Stimulated activated CD8-positive, alpha-beta memory T cell treated with anti-CD3 and anti-CD28 coated beads, Interleukin-12 subunit alpha, Interleukin-12 subunit beta, amount 100 ng/mL, for 1 hour (primary cell): Measurements from ENCODE around the gene PRDM2.
"Not testable (repeated sequence)": the region's sequence is repeated elsewhere in the genome, so short reads cannot be mapped to it uniquely, and the experiment has no call there.

Source experiments
- DNase-seq: peaks from one replicate; pipeline ENCODE4 v3.0.0-alpha.2; 2020; ENCODE audit warnings: low read depth

PRDM2 gene, protein sequence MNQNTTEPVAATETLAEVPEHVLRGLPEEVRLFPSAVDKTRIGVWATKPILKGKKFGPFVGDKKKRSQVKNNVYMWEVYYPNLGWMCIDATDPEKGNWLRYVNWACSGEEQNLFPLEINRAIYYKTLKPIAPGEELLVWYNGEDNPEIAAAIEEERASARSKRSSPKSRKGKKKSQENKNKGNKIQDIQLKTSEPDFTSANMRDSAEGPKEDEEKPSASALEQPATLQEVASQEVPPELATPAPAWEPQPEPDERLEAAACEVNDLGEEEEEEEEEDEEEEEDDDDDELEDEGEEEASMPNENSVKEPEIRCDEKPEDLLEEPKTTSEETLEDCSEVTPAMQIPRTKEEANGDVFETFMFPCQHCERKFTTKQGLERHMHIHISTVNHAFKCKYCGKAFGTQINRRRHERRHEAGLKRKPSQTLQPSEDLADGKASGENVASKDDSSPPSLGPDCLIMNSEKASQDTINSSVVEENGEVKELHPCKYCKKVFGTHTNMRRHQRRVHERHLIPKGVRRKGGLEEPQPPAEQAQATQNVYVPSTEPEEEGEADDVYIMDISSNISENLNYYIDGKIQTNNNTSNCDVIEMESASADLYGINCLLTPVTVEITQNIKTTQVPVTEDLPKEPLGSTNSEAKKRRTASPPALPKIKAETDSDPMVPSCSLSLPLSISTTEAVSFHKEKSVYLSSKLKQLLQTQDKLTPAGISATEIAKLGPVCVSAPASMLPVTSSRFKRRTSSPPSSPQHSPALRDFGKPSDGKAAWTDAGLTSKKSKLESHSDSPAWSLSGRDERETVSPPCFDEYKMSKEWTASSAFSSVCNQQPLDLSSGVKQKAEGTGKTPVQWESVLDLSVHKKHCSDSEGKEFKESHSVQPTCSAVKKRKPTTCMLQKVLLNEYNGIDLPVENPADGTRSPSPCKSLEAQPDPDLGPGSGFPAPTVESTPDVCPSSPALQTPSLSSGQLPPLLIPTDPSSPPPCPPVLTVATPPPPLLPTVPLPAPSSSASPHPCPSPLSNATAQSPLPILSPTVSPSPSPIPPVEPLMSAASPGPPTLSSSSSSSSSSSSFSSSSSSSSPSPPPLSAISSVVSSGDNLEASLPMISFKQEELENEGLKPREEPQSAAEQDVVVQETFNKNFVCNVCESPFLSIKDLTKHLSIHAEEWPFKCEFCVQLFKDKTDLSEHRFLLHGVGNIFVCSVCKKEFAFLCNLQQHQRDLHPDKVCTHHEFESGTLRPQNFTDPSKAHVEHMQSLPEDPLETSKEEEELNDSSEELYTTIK (N-terminal part only)

DNA sequence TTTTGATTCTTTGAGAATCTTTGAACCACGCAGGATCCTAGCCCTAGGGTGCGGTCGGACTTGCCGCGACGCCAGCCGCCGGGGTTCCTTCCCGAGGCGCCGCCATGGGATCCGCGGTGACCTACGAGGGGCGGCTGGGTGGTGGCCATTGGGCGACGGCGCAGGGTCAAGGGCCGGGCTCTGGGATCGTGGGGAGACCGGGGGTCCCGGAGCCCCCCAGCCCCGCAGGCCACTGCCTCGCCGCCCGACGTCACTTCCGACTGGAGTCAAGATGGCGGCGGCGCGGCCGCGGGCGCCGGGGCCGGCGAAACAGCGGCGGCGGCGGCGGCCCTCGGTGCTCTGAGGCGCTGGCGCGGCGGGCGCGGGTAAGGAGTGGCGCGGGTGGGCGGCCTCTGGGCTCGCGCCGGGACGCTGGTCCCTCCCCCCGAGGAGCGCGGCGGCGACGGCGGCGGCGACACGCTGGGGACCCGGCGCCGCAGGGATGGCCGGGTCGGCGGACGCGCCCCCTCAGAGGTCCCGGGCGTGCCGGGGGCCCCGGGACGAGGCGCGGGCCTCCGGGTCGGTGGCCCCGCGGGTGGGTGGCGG lies at the start of gene PRDM2:
PRDM2 (plus strand) TSS at position 253 of the 585 bp plus-strand sequence. CDS start 15,418 bp downstream, outside the sequence.
- DNase-seq: peak; percentile 33

DNA sequence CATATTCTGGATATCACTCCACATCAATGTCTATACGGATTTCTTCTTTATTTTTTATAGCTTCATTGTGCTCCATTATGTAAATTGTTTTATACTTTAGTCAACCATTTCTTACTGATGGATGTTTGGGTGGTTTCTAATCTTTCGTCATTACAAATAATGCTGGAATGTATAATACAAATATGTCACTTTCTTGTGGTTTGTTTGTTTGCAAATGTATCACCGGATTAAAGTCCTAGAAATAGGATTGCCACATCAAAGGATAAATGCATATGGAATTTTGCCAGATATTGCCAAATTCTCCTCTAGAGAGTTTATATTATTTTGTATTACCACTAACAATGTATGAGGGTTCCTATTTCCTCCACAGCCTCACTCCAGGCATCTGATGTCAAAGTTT lies 48.7 kb upstream of the PRDM2 start:
- DNase-seq: no peak

DNA sequence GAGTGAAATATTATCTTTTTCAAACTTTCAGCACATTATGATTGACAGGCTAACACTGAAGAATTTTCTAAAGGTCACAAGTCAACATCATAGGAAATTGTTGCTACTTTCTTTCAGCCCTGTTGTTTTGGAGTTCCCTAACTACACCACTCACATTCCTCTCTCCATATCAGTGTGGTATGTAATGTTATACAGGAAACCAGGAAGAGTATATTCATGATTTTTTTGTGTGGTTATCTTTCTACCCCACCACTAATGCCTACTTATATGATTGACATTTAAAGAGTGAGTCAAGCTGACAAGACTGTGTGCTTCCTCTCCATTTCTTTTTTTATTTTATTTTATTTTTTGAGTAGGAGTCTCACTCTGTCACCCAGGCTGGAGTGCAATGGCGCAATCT lies 47.8 kb upstream of the PRDM2 start:
- no peak for DNase-seq

DNA sequence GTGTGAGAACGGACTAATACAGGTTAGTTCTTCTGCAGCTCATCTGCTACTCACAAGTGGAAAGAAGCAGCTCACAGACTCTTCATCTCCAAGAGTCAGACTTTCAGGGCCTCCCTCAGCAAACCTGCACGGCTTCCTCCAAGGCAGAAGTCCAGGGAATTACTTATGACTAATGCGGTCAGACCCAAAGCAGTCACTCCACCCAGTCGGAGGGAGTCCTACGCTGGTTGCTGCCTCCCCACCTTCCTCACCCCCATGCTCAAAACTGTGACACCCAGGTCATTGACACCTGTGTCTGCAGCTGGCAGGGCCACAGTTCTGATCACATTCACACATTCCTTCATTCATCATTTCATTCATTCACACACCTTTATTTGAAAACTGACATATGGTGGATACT lies 38.4 kb upstream of the PRDM2 start:
- no peak for DNase-seq

DNA sequence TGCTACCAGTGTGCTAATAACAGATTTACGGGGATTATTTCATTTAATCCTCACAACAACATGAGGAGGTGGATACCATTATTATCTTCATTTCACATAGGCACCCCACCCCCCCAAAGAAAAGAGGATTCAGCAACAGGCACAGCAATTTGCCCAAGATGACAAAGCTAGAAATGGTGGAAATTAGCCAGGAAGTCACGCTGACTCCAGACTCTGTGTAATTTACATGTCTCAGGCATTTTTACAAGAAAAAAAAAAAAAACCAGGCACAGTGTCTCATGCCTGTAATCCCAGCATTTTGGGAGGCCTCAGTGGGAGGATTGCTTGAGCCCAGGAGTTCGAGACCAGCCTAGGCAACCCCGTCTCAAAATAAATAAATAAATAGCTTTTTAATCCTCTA lies 37.5 kb upstream of the PRDM2 start:
- DNase-seq: no peak

DNA sequence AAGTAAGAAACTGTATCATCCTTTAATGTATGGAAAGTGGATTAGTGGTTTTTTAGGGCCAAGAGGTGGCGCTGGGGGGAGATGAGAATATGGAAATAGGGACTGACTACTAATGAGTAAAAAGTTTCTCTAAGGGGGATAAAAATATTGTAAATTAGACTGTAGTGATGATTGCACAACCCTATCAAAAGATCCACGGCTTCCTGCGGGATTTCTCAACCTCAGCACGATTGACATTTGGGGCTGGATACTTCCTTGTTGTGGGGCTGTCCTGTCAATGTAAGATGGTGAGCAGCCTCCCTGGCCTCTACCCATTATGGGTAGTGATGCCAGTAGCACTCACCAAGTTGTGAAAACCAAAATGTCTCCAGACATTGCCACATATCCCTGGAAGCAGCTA lies 36.0 kb upstream of the PRDM2 start:
- no peak for DNase-seq

DNA sequence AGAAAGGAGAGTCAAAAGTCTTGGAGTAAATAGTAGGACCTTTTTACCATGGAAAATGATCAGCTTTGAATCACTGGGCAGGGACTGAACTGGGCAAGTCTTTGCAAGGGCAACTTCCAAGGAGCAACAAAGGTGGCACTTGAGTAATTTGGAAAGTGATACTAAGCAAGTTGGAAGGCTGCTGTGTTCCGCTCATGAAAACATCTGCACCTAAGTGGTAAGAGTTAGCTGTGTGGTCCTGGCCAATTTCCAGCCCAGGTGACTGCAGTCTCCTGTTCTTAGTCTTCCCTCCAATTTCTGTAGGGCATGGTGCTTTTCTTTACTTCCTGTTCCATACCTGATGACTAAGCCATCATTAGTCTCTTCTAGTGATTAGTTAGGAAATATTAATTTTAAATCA lies 35.5 kb upstream of the PRDM2 start:
- no peak for DNase-seq

DNA sequence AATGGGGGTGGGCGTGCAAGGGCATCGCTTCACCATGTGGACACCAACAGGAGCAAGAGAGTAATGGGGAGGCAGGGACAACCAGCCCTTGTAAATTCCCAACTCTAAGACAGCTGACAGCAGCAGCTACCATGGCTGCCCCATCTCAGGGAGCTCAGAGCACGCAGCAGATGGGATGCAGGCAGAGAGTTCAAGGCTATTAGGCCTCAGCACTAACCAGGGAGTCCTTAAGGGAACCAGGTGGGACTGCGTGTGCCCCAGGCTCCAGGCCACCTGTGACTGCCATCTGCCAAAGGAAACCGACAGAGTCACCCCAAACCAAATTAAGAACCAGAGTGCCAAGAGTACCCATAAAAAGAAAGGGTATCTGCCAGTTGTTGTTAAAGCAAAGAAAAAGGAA lies 33.7 kb upstream of the PRDM2 start:
- no peak for DNase-seq

DNA sequence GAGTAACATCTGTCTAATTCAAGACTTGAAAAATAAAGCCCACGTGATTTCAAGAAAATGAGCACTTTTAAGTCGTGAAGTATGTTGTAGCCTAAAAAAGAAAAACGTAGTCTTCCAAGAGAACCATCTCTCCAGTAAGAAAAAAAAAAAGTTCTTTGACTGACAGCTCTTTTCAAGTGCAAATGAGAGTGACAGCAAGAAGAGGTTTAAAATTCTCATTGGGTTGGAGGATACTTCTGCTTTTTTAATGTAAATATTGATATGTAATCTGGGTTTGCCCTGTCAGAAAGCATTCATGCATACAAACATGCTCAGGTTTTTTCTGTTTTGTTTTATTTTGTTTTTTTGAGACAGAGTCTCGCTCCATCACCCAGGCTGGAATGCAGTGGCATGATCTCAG lies 32.3 kb upstream of the PRDM2 start:
- no peak for DNase-seq

DNA sequence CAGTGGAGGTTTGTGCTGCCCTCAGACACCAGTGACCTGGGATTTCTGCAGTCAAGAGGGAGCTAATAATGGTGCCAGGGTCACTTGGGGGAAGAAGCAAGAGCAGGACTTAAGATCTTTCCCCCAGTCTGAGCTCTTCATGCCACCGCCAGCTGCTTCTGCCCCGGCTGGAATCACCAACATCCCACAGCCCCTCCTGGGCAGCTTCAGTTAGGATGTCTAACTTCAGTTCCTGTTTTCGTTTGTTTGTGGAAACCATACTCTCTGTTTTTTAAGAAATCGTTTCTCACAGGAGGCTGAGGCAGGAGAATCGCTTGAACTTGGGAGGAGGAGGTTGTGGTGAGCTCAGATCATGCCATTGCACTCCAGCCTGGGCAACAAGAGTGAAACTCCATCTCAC lies 25.6 kb upstream of the PRDM2 start:
- DNase-seq: no peak

DNA sequence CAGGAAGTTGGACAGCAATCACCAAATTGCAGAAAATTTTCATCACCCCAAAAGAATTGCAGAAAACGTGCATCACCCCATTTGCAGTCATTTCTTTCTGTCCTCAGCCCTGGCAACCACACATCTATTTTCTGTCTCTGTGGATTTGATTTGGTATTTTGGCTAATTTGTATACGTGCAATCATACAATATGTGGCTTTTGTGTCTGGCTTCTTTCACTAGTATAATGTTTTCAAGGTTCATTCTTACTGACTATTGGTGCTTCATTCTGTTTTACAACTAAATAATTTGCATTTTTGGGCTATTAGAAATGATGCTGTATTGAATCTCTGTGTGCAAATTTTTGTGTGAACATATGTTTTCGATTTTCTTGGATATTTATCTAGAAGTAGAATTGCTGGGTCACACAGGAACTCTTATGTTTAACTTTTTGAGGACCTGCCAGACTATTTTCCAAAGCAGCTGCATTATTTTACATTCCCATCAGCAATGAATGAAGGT lies 24.8 kb upstream of the PRDM2 start:
- no peak for DNase-seq

DNA sequence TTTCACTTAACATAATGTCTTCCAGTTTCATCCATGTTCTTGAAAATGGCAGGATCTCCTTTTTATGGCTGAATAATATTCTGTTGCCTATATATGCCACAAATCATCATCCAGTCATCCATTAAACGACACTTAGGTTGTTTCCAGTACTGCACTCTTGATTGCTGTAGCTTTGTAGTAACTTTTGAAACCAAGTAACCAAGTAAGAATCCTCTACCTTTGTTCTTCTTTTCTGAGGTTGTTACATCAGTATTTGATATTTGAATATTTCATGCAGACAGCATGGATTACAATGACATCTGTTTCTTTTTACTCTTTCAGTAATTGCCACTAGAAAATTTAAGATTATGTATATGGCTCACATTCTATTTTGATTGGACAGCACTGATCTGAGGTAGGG lies 22.1 kb upstream of the PRDM2 start:
- DNase-seq: no peak

DNA sequence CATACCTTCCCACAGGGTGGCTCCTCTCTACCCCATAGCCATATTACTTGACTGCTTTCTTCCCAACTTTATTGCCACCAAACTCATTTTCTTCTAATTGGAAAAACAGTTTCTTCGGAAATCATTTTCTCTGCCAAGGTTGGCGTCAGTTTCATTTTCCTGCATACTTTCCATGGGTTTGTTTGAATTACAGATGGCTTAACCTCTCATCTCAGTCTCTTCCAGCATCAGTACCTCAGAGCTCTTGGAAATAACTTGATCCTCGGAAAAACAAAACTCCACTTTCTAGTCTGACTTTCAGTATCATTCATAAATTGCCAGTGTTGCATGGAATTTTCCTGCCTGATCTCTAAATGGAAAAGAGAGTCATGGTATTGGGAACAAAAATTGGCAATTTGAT lies 20.3 kb upstream of the PRDM2 start:
- DNase-seq: no peak

DNA sequence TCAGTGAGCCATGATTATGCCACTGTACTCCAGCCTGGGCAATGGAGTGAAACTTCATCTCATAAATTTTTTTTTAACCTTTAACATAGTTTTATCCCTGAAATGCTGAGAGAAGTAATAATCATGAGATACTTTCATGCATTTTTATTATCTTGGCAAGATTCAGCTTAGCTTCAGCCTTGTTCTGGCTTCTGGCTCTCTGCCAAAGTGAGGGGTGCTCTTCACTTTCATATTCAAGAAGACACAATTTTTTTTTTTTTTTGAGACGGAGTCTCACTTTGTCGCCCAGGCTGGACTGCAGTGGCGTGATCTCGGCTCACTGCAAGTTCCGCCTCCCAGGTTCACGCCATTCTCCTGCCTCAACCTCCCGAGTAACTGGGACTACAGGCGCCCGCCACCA lies 19.4 kb upstream of the PRDM2 start:
- not testable (repeated sequence) for DNase-seq

DNA sequence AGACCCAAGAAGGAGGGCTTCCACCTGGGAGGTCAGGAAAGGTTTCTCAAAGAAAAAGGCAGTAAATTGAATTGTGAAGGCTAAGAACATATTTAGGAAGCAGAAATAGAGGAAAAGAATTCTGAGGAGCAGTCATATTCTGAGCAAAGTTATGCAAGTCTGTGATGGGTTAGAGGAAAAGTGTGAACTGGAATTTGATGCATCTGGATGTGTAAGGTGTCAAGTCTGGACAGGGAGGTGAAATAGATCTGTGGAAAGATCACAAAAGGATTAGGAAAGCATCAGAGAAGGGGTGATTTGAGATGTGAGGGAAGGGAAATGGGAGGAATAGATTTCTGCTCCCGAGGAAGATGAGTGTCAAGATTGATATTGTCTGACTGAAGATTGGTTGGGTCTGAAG lies 18.1 kb upstream of the PRDM2 start:
- no peak for DNase-seq

DNA sequence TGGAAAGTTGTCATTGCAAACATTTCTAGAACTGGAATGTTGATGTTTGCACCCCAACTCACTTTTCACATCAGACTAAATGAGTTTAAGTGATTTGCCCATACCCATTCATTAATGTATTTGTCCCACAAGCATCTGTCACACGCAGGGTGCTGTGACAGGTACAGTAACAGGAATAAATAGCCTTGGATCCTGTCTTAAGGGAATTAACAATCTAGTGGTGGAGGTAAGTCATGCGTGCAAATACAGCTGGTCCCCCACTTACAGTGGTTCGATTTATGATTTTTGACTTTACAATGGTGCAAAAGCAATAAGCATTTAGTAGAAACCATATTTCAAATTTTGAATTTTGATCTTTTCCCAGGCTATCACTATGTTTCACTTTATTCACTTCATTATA lies 17.5 kb upstream of the PRDM2 start:
- no peak for DNase-seq

DNA sequence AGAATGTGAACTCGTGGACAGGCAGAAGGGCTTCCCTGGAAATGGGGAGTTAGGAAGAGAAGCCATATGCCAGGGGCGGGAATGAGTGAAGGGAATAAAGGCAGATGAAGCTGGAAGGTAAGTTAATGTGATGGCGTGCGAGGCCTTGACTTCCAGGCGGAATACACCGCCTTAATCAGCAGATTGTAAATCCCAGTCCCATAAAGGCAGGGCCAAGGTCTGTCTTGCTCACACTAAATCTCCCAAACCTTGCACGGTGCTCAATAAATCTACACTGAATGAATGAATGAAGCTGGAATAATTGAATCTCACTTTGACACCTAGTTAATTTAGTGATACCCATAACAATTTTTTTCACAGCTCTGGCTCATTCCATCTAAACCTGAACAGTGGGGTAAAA lies 16.8 kb upstream of the PRDM2 start:
- DNase-seq: no peak

DNA sequence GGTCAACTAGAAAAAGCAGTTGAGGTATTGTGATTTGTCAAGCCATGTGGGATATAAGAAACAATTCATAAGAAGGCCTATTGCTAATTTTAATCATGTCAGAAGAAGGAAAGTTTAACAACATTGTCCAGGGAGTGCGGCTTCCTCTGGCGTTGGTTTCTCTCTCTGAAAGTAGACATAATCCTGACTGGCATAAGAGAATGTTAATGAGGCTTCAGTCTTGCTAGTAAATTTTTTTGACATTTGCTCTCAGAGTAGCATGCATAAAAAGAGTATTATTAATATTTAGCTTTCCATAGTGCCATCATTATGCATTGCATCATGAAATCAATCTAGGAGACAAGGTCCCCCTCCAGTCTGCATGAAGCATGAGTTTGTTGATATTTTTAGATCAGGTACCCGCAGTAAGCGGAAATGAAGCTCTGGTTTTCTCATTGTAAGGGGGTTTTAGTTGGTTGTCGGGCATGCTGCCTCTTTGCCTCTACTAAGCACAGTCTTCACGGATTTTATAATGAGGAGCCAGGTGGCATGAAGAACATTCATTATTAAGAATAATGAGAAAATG lies 12.8 kb upstream of the PRDM2 start:
- no peak for DNase-seq

DNA sequence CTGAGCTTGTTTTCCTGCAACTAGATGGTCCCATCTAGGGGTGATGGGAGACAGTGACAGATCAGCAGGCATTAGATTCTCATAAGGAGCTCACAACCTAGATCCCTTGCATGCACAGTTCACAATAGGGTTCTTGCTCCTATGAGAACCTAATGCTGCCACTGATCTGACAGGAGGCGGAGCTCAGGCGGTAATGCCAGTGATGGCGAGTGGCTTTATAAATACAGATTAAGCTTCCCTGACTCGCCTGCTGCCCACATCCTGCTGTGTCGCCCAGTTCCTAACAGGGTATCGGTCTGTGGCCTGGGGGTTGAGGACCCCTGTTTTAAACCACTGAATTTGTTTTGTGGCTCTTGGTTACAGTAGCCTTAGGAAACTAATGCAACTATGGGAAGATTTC lies 6.9 kb upstream of the PRDM2 start:
- not testable (repeated sequence) for DNase-seq

DNA sequence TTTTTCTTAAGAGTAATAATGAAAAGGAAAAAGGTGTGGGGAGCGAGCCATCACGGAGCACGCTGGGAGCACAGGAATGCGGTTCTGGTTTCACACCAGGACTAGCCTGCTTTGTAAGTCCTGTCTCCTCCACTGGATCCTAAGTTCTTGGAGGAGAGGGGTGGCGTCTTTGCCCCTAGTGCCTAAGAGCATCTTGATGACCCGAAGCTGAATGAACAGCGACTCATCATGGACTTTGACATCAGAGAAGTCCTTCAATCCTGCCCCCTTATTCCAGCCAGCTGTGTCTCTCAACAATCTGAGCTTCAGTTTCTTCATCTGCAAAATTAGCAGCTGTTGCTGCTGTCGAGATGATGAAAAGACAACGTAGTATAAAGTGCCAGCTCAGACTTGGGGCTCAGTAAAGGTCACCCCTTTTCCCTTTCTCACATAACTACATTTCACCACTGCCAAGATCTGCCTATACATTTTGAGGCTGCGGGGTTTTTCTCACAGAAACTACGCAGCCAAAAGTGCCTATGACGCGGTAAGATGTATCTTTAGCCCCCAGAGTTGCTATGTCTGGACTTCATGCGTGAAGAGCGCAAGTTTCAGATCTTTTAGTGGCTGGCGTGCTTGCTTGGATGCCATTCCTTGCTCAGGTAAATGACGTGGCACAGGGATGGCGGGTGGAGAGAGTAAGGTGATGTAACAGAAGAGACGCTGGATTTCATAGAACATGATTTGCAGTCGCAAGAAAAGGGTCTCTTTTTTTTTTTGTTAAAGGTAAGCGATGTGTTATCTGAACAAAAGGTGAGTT lies 4.9 kb upstream of the PRDM2 start:
- DNase-seq: no peak

DNA sequence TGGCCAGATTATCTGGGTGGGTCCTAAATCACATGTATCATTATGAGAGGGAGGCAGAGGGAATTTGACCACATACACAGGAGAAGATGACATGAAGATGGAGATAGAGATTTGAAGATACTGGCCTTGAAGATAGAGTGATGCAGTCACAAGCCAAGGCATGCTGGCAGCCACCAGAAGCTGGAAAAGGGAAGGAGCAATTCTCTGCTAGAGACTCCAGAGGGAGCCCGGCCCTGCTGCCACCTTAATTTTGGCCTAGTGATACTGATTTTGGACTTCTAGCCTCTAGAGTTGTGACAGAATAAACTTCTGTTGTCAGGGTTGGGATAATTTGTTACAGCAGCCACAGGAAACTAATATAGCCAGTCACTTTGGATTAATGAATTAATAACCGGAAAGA lies 2.2 kb upstream of the PRDM2 start:
- DNase-seq: no peak
